ENCODE data around the gene PPM1D. TPM values are rescaled to one million over a fixed set of nuclear protein-coding genes. Genes with fewer than 3 reads are reported as not detected.

PPM1D gene
- total and polyA plus RNA-seq, 2 of the 13 experiments (the other 11 are each of a cell fraction or from before 2014, with no cell fraction given) = 8.0 to 26.2 TPM

DNA sequence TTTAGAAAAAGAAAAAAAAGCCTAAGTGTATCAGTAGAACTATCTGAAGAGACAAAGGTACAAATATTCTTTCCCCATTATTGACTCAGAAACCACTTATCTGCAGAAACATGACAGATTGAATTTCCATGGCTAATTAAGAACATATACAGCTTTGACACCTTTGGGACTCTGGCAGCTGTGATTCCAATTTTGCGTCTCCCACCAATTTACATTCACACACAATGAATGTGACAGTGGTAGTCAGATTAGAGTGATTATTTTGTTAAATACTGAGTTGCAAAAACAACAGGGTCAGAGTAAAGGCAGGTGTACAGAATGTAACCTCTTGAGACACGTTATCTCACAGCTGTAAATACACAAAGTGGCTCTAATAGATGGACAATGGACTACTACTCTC lies 5.3 kb upstream of the PPM1D start:
- ATAC-seq (no peak), DNase-seq (ENCODE audit: low spot score) (no peak), FAIRE-seq (no peak)
- Histone ChIP-seq H3K4me3 (replicated peaks in 1 of 3; ENCODE audit: insufficient read depth in 1 of 3, low read depth in 2 of 3, low read length in 3 of 3) (no peak overlapping the region), H3K27me3 (ENCODE audit: control insufficient read depth in 1 of 2, insufficient read depth in 2 of 2, low read length in 2 of 2) (no peaks in the 10 kb centered on the region; a peak in 1 of 5 replicates), H3K79me2 (ENCODE audit: insufficient read depth, low read length) (no peaks in the 10 kb centered on the region), H3K4me1 (ENCODE audit: insufficient read depth, low read length) (peaks cover 15% of the 10 kb centered on the region), H3K27ac (ENCODE audit: extremely low read length, insufficient read depth, low read length) (no peak overlapping the region), H3K36me3 (replicated peaks in 1 of 2; ENCODE audit: control insufficient read depth in 1 of 2, insufficient read depth in 2 of 2, low read length in 2 of 2) (no peaks in the 10 kb centered on the region), H3K9me3 (ENCODE audit: low read length) (no peaks in the 10 kb centered on the region), H2AFZ (ENCODE audit: low read length) (no peak overlapping the region), H3K9ac (ENCODE audit: insufficient read depth, low read depth, low read length) (no peak overlapping the region), H3K4me2 (ENCODE audit: low read depth, low read length) (no peak overlapping the region), H4K20me1 (ENCODE audit: insufficient read depth, low read length) (no peaks in the 10 kb centered on the region)
- intact Hi-C loops (cut with micrococcal nuclease; ENCODE audit: unreplicated experiment) (no loop called here), in situ Hi-C loops (cut with HindIII; ENCODE audit: extremely low pct_ligation_motif_present, low pct_unique_long_range_greater_than_20kb) (no loop called here)
- no TSS peak for BruUV-seq (replicated peaks)
- TF ChIP-seq HOXA3 (CRISPR knock-in tag; IDR thresholded peaks at IDR 0.05) = no peak
- no peak for TF ChIP-seq ZNF124 (CRISPR knock-in tag; IDR thresholded peaks at IDR 0.05)
- no peak for TF ChIP-seq SMAD1 (CRISPR knock-in tag; IDR thresholded peaks at IDR 0.05; ENCODE audit: borderline replicate concordance, low read depth)
- no peak for TF ChIP-seq ZNF879 (CRISPR knock-in tag; IDR thresholded peaks at IDR 0.05)
- POLR2A ChIA-PET = no interaction called here
- CTCF ChIA-PET (ENCODE audit: low intra/inter-chr PET ratio, low total read pairs) = no interaction called here
- WGBS (ENCODE audit: low lambda C conversion rate) = 92% methylated on average over 2 of the region's 2 CpGs

DNA sequence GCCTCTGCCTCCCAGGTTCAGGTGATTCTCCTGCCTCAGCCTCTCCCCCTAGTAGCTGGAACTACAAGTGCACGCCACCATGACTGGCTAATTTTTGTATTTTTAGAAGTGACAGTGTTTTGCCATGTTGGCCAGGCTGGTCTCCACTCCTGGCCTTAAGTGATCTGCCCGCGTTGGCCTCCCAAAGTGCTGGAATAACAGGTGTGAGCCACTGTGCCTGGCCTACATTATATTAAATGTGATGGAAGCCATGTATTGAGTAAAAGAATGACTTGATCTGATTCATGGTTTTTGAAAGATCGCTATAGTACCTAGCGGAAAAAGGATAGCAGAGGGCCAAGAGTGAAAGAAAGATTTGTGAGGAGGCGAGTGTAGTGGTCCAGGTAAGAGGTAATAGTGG lies 2.7 kb upstream of the PPM1D start:
- peaks cover 21% of the 10 kb centered on the region for H3K79me2 ChIP-seq (ENCODE audit: insufficient read depth, low read length)
- TF ChIP-seq ZBTB38 (CRISPR knock-in tag; IDR thresholded peaks at IDR 0.05) = 0 out of 2 replicates have a peak, but pooled peaks have one; percentile 31
- TF ChIP-seq RARG (CRISPR knock-in tag; IDR thresholded peaks at IDR 0.05; ENCODE audit: low read depth) = no peak
- 96% methylated on average over 6 of the region's 6 CpGs for WGBS (ENCODE audit: low lambda C conversion rate)
- no peak for DNase-seq (ENCODE audit: low spot score)
- ChIA-PET POLR2A (interaction anchor here (1.2 kb wide), 1 partner anchor 36 kb away, joined by 3 read pairs; no protein-coding TSS in a partner anchor), CTCF (ENCODE audit: low intra/inter-chr PET ratio, low total read pairs) (no interaction called here)
- H3K27ac ChIP-seq (ENCODE audit: extremely low read length, insufficient read depth, low read length) = no peak overlapping the region
- no peak overlapping the region for H3K4me3 ChIP-seq (replicated peaks in 1 of 3; ENCODE audit: insufficient read depth in 1 of 3, low read depth in 2 of 3, low read length in 3 of 3)
- no peak overlapping the region for H3K9ac ChIP-seq (ENCODE audit: insufficient read depth, low read depth, low read length)
- in situ Hi-C loops (cut with HindIII; ENCODE audit: extremely low pct_ligation_motif_present, low pct_unique_long_range_greater_than_20kb) = no loop called here
- no peaks in the 10 kb centered on the region for H3K36me3 ChIP-seq (replicated peaks in 1 of 2; ENCODE audit: control insufficient read depth in 1 of 2, insufficient read depth in 2 of 2, low read length in 2 of 2)
- intact Hi-C loops (cut with micrococcal nuclease; ENCODE audit: unreplicated experiment) = no loop called here
- no peak for ATAC-seq
- peaks cover 6% of the 10 kb centered on the region for H4K20me1 ChIP-seq (ENCODE audit: insufficient read depth, low read length)
- H3K4me1 ChIP-seq (ENCODE audit: insufficient read depth, low read length) = peaks cover 15% of the 10 kb centered on the region
- no peak for FAIRE-seq
- no peak overlapping the region for H2AFZ ChIP-seq (ENCODE audit: low read length)
- no TSS peak for BruUV-seq (replicated peaks)
- H3K27me3 ChIP-seq (ENCODE audit: control insufficient read depth in 1 of 2, insufficient read depth in 2 of 2, low read length in 2 of 2) = no peaks in the 10 kb centered on the region; a peak in 1 of 5 replicates
- H3K4me2 ChIP-seq (ENCODE audit: low read depth, low read length) = no peak overlapping the region
- no peaks in the 10 kb centered on the region for H3K9me3 ChIP-seq (ENCODE audit: low read length)

All from HepG2 (cell line).